GM21423 (cell line): ENCODE results near the gene OLFML3.
A peak's percentile ranks its signal among the peaks of the same experiment; 100 is the strongest.

Experiments
- ATAC-seq: cut with Tn5 transposase; IDR thresholded peaks from one replicate; pipeline ENCODE4 v1.9.1; 2021; ENCODE audit warnings: mild to moderate bottlenecking, moderate library complexity; ENCODE audit not compliant: unreplicated experiment

Gene OLFML3

GRCh38 chr1:113978863-113979702 lies at the start of gene OLFML3:
Gene OLFML3 (plus strand): TSS chr1:113979474. CDS start chr1:113979517, 43 bp downstream.
- ATAC-seq = no peak

- ATAC-seq = peak; percentile 32
Measured at GRCh38 chr1:113929750-113930498, 49.4 kb upstream of the OLFML3 start.

- peak; percentile 29 for ATAC-seq
Measured at GRCh38 chr1:113930499-113931161, 48.6 kb upstream of the OLFML3 start.

GRCh38 chr1:113931451-113931851 lies 47.8 kb upstream of the OLFML3 start:
- no peak for ATAC-seq

- ATAC-seq = no peak
Measured at GRCh38 chr1:113934006-113934405, 45.3 kb upstream of the OLFML3 start.

GRCh38 chr1:113934511-113935055 lies 44.7 kb upstream of the OLFML3 start:
- ATAC-seq = no peak

- no peak for ATAC-seq
Measured at GRCh38 chr1:113935176-113935575, 44.1 kb upstream of the OLFML3 start.

GRCh38 chr1:113935970-113936369 lies 43.3 kb upstream of the OLFML3 start:
- no peak for ATAC-seq

GRCh38 chr1:113937146-113937545 lies 42.1 kb upstream of the OLFML3 start:
- no peak for ATAC-seq

GRCh38 chr1:113938192-113938591 lies 41.1 kb upstream of the OLFML3 start:
- no peak for ATAC-seq

- ATAC-seq = peak; percentile 79
Measured at GRCh38 chr1:113940365-113941244, 38.7 kb upstream of the OLFML3 start.

- no peak for ATAC-seq
Measured at GRCh38 chr1:113941245-113941559, 38.1 kb upstream of the OLFML3 start.

GRCh38 chr1:113942527-113942926 lies 36.7 kb upstream of the OLFML3 start:
- no peak for ATAC-seq

GRCh38 chr1:113943028-113943811 lies 36.1 kb upstream of the OLFML3 start:
- no peak for ATAC-seq

- ATAC-seq = no peak
Measured at GRCh38 chr1:113945329-113945728, 33.9 kb upstream of the OLFML3 start.

GRCh38 chr1:113946112-113946511 lies 33.2 kb upstream of the OLFML3 start:
- ATAC-seq = no peak

- no peak for ATAC-seq
Measured at GRCh38 chr1:113946678-113947387, 32.4 kb upstream of the OLFML3 start.

GRCh38 chr1:113947388-113948107 lies 31.7 kb upstream of the OLFML3 start:
- ATAC-seq = no peak
